Adrenal gland (tissue), 12 donors: ENCODE measurements around the gene CUEDC2. TPM values are rescaled to one million over a fixed set of nuclear protein-coding genes. Genes with fewer than 3 reads are reported as not detected.

ENCODE experiments used
- DNase-seq, 7 donors: peaks; one replicate each; pipeline ENCODE4 v3.0.0-alpha.2; 2019 to 2020
- H3K27ac ChIP-seq, 5 donors: fragments of 200-600 bp; sonication (generic) in 4 of 5; 1 replicate in 3 of 5; 2 replicates in 2 of 5; pipeline versions ENCODE4 v1.5.1 to v1.8.0; 2016 to 2020; ENCODE audit warnings: mild to moderate bottlenecking in 1 of 5
- H3K27me3 ChIP-seq: fragments of 200-600 bp; 2 replicates; pipeline ENCODE4 v1.8.0; 2021
- H3K36me3 ChIP-seq, 2 donors: fragments of 200-600 bp; replicated peaks in 1 of 2; 1 replicate in 1 of 2; 2 replicates in 1 of 2; pipeline versions ENCODE4 v1.5.1 to v1.8.0; 2018 to 2022
- H3K4me1 ChIP-seq, 2 donors: fragments of 200-600 bp; replicated peaks in 1 of 2; 1 replicate in 1 of 2; 2 replicates in 1 of 2; pipeline versions ENCODE4 v1.5.1 to v1.8.0; 2018 to 2021
- H3K4me3 ChIP-seq, 4 donors: fragments of 200-600 bp; sonication (generic) in 3 of 4; one replicate each; pipeline ENCODE4 v1.5.1; 2016 to 2018
- H3K9me3 ChIP-seq, 3 donors: fragments of 200-600 bp; sonication (generic) in 1 of 3; replicated peaks in 1 of 3; 1 replicate in 2 of 3; 2 replicates in 1 of 3; pipeline versions ENCODE4 v1.5.1 to v1.8.0; 2016 to 2021
- POLR2A ChIP-seq, 2 donors: fragments of 450-650 bp; IDR thresholded peaks; one replicate each; pipeline ENCODE4 v1.6.1; 2017; ENCODE audit warnings: antibody characterized with exemption in 2 of 2, mild to moderate bottlenecking in 2 of 2, moderate library complexity in 1 of 2
- WGBS, 4 donors: extraction: QIAGEN DNeasy Blood & Tissue Kit in 2 of 4; methylation state at CpG; one replicate each; pipeline versions ENCODE4 v1.1.5 to v1.1.7; 2013 to 2017; 5-methylcytosine and 5-hydroxymethylcytosine counted together
- intact Hi-C, 2 donors: fragments of 100-400 bp; cut with DNase I; formaldehyde crosslinking; loops; one replicate each; pipeline versions ENCODE4 v1.14.1 to v1.15.0; 2022 to 2023
- polyA plus RNA-seq, 3 donors: library from polyadenylated mRNA; stranded (reverse); fragments of 200-250 nt in 2 of 3; fragments of 350-450 nt in 1 of 3; fragmentation: Illumina TruSeq in 1 of 3; extraction: RNeasy Lipid Tissue Mini Kit (QIAGEN cat#74804) in 1 of 3; gene quantifications; one replicate each; pipeline ENCODE4 v1.2.3, GENCODE V29; 2013 to 2014
- total RNA-seq, 9 donors: library from RNA; depleted of rRNA in 4 of 9; stranded (reverse); fragments of >200 nt in 4 of 9; fragments of 120-200 nt in 1 of 9; fragmentation: NEBNext Ultra II Directional in 1 of 9; extraction: Animal tissue kit (Norgen Biotek cat#: 25700) in 1 of 9; gene quantifications; one replicate each; pipeline versions ENCODE4 v1.1.0 to v1.2.4, GENCODE V29; 2013 to 2023
- TF ChIP-seq, protein P1 (sequence below), 6 experiments: fragments of 450-650 bp in 4 of 6; fragments of 200-600 bp in 2 of 6; sonication (generic) in 1 of 6; IDR thresholded peaks; 1 replicate in 5 of 6; 2 replicates in 1 of 6; pipeline versions ENCODE4 v1.5.1 to v1.8.0; 2016 to 2021; ENCODE audit warnings: antibody characterized with exemption in 6 of 6, mild to moderate bottlenecking in 2 of 6, moderate library complexity in 1 of 6
- donor health status: healthy with polysubstance abuse.
- donor health status: Bipolar disorder and iron deficiency.
- donor health status: DM: yes; HTN: yes; CAD: no.
- donor health status: DM: no; HTN: no; CAD: no.
- donor health status: DM: no; HTN: no; CAD: no.
- donor health status: DM: yes; HTN: yes; CAD: no.

Gene CUEDC2
- total and polyA plus RNA-seq, 12 donors, result 70.2 to 115 (median 79.7) TPM

DNA sequence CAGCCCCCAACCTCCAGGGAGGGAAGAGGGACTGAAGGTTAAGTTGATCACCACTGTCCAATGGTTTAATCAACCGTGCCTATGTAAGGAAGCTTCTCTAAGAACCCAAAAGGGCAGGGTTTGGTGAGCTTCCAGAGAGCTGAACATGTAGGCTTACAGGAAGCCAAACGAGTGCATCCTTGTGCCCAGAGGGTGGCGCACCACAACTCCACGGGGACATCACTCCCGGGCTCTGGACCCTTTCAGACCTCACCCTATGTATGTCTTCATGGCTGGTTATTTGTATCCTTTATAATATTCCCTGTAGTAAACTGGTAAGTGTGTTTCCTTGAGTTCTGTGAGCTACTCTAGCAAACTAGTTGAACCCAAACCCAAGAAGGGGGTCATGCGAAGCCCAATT, 48.3 kb downstream of the CUEDC2 start:
- DNase-seq, result no peak
- no peaks in the 10 kb centered on the region for H3K9me3 ChIP-seq
- 45 to 50% (median 49%) methylated on average over 6 of the region's 6 CpGs for WGBS, 4 donors
- no peak overlapping the region for H3K27ac ChIP-seq
- TF ChIP-seq, protein P1, sequence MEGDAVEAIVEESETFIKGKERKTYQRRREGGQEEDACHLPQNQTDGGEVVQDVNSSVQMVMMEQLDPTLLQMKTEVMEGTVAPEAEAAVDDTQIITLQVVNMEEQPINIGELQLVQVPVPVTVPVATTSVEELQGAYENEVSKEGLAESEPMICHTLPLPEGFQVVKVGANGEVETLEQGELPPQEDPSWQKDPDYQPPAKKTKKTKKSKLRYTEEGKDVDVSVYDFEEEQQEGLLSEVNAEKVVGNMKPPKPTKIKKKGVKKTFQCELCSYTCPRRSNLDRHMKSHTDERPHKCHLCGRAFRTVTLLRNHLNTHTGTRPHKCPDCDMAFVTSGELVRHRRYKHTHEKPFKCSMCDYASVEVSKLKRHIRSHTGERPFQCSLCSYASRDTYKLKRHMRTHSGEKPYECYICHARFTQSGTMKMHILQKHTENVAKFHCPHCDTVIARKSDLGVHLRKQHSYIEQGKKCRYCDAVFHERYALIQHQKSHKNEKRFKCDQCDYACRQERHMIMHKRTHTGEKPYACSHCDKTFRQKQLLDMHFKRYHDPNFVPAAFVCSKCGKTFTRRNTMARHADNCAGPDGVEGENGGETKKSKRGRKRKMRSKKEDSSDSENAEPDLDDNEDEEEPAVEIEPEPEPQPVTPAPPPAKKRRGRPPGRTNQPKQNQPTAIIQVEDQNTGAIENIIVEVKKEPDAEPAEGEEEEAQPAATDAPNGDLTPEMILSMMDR (IDR thresholded peaks at IDR 0.05), result peak in 2 of 6 experiments; percentile 12 to 13
- no peak for TF ChIP-seq POLR2A (IDR thresholded peaks at IDR 0.05)
- intact Hi-C loops, result no loop called here
- no peaks in the 10 kb centered on the region for H3K27me3 ChIP-seq
- H3K36me3 ChIP-seq, result peaks cover 0 to 36% of the 10 kb centered on the region in 2 donors
- no peak overlapping the region for H3K4me3 ChIP-seq
- peaks cover 0 to 8% of the 10 kb centered on the region in 2 donors for H3K4me1 ChIP-seq

DNA sequence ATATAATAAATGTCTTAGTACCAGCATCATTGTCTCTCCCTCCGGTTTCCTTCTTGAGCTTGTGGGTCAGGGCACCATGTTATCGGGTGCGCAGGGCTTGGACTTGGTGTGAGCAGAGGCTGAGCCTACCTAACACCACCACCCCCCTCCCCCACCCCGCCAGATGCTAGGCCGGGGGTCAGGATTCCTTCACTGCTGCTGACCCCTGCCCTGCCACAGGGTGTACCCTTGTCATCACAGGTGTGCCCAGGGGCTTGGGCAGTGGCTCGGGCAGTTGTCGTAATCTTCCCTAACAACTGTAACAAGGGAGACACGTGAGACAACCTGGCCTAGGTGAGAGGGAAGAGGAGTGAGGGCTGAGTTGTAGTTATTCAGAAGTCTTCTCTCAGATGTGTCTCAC, 49.5 kb downstream of the CUEDC2 start:
- intact Hi-C loops, result no loop called here
- no peak overlapping the region for H3K27ac ChIP-seq
- TF ChIP-seq, protein P1 (IDR thresholded peaks at IDR 0.05), result no peak
- no peak for TF ChIP-seq POLR2A (IDR thresholded peaks at IDR 0.05)
- H3K27me3 ChIP-seq, result no peaks in the 10 kb centered on the region
- no peaks in the 10 kb centered on the region for H3K9me3 ChIP-seq
- H3K36me3 ChIP-seq, result peaks cover 0 to 48% of the 10 kb centered on the region in 2 donors
- no peak for DNase-seq
- H3K4me3 ChIP-seq, result no peak overlapping the region
- peaks cover 0 to 8% of the 10 kb centered on the region in 2 donors for H3K4me1 ChIP-seq
- 90 to 95% (median 93%) methylated on average over 7 to 8 of the region's 8 CpGs for WGBS, 4 donors

DNA sequence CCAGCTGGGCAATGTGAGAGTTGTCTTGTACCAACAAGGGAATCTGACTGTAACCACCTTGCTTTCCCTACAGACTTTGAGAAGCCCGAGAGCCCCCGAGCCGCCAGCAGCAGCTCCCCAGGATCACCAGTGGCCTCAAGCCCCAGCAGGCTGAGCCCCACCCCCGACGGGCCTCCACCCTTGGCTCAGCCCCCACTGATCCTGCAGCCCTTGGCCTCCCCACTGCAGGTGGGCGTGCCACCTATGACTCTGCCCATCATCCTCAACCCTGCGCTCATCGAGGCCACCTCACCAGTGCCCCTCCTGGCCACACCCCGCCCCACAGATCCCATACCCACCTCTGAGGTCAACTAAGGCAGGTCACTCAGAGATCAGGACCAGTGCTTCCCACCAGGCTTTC, 50.4 kb downstream of the CUEDC2 start:
- DNase-seq, result no peak
- H3K36me3 ChIP-seq, result peaks cover 0 to 57% of the 10 kb centered on the region in 2 donors
- peaks cover 0 to 8% of the 10 kb centered on the region in 2 donors for H3K4me1 ChIP-seq
- no peaks in the 10 kb centered on the region for H3K27me3 ChIP-seq
- TF ChIP-seq, protein P1 (IDR thresholded peaks at IDR 0.05), result no peak
- no peak for TF ChIP-seq POLR2A (IDR thresholded peaks at IDR 0.05)
- H3K27ac ChIP-seq, result no peak overlapping the region
- 80 to 100% (median 89%) methylated on average over 1 to 9 of the region's 9 CpGs for WGBS, 4 donors
- H3K9me3 ChIP-seq, result no peaks in the 10 kb centered on the region
- H3K4me3 ChIP-seq, result no peak overlapping the region
- intact Hi-C loops, result no loop called here

DNA sequence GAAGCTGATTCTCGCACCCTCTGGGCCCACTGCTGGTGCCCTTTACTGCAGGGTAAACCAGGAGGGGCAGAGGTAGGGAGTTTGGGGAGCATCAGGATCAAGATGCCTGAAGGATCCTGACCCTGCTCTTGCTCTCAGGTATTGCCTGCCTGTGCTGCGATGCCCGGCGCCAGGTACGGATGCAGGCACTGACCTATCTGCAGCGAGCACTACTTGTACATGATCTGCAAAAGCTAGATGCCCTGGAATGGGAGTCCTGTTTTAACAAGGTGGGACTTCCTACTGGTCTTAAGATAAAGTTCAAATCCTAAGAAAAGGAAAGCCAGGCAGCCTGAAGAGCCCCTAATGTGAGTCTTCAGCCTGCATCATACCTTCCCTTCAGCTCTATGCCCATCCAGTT, 53.0 kb downstream of the CUEDC2 start:
- Histone ChIP-seq H3K27ac (no peak overlapping the region), H3K36me3 (peaks cover 0 to 83% of the 10 kb centered on the region in 2 donors), H3K4me1 (no peaks in the 10 kb centered on the region), H3K9me3 (no peaks in the 10 kb centered on the region), H3K27me3 (no peaks in the 10 kb centered on the region), H3K4me3 (no peak overlapping the region)
- whole genome bisulfite sequencing, 4 donors, result 97 to 100% (median 98%) methylated on average over 1 to 6 of the region's 6 CpGs
- DNase-seq, result no peak
- TF ChIP-seq, protein P1 (IDR thresholded peaks at IDR 0.05), result no peak
- TF ChIP-seq POLR2A (IDR thresholded peaks at IDR 0.05), result no peak
- intact Hi-C loops, result no loop called here
